NK-92 (cell line): ENCODE results near the gene NFX1.

Source experiments
- DNase-seq: peaks from one replicate; lab custom pipeline; 2025; ENCODE audit not compliant: unreplicated experiment; lab: John Stamatoyannopoulos, UW

NFX1 gene

GRCh38 chr9:33265211-33265865 is 25.0 kb upstream of the NFX1 start:
- DNase-seq: no peak

DNA sequence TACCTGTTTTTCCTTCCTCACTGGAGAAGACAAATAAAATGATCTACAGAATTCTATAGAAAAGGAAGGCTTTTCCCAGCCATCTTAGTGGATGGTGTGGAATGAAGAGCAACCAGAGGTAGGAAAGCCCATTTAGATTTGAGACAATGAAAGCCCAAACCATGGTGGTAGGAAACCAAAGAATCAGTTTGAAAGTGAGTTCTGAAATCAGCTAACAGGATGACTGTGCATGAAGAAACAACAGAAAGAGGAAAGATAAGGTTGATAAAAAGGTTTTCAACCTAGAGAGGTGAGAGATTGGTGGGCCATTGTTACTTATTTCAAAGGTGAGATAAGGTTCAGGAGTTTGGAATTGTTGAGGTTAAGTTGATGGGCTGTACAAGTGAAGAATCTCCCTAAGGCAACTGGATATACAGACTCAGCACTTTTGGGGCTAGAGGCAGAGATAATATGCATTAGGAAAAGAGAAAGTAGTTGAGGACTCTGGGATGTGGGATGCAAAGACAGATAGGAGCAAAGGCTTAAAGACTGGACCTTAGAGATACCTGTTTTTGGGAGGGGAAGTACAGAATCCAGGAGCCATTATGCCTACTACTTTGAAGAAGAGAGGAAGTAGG is 23.1 kb upstream of the NFX1 start:
- no peak for DNase-seq

DNA sequence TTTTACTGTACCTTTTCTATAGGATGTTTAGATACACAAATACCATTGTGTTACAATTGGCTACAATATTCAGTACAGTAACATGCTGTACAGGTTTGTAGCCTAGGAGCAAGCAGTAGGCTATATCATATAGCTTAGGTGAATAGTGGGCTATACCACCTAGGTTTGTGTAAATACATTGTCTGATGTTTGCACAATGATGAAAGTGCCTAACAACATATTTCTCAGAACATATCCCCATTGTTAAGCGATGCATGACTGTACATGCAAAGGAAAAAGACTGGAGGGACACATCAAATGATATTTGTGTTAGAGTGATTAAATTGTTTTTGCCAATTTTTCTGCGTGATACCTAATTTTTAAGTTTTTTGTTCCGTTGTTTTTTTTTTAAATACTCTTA is 20.2 kb upstream of the NFX1 start:
- no peak for DNase-seq

DNA sequence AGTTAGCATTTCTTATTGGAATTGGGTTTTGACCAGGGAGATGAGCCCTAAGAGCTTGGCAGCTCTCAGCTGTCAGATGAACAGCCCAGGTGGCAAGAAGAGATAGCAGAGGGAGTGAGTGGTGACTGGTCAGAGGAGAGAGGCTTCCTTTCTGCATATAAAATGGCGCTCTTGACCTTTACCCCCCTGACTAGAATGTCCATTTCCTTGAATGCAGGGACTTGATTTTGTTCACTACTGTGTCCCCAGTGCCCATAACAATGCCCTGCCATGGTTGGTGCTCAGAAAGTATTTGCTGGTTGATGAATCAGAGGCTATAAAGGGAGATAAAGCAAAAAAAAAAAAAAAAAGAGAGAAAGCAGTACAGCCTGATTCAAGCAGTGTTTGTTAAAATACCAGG is 18.3 kb upstream of the NFX1 start:
- no peak for DNase-seq

DNA sequence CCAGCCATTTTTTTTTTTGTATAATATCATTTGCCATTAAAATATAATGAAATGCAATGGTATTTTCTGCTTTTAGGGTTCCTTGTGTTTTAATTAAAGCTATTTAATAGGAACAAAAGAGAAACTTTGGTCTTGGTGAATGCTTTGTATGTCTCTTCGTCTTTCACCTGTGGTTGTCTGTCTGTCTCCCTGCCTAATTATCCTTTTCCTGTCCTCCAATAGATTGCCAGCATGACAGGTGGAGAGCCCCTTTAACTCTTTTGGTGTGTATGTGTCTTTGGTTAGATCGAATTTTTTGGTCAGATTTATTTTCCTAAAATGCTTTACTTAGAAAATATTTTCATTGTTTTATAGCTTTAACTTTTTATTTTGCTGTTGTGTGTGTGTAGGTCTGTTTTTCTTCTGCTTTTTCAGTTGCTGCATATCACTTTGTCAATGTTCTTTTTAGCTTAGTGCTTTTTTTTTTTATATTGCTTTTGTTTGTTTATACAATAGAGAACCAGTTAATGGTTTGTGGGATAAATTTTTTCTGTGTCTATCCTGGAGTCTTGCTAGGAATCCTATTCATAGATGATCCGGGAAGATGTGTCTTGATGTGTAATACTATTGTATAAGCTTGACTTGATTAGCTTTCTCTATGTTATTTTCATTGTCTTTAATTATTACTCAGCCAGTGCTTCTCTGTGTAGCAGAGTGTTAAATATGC is 16.9 kb upstream of the NFX1 start:
- no peak for DNase-seq

DNA sequence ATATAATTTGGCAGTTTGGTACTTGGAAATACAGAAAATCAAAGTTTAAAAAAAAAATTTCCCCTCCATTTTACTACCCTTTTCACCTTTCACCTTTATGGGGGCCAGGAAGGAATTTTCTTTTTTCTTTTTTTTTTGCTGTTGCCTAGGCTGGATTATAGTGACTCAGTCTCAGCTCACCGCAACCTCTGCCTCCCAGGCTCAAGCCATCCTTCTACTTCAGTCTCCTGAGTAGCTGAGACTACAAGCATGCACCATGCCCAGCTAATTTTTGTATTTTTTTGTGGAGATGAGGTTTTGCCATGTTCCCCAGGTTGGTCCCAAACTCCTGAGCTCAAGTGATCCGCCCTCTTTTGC is 16.4 kb upstream of the NFX1 start:
- DNase-seq: no peak

DNA sequence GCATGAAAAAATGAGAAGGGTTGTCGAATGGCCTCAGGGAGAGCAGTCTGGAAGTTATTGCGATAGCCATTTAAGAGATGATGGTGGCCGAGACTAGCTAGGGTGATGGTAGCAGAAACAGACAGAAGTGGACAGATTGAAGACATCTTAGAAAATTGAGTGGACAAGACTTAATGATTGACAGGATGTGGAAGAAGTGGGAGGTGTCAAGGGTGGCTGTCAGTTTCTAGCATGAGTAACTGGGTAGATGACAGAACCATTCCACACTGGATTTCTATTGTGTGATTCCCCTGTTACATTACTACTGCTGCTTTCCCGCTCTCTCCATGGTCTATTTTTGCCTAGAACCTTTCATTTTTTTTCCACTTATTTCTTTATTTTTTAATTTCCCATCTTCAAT is 12.8 kb upstream of the NFX1 start:
- no peak for DNase-seq

- DNase-seq: no peak
Observed at GRCh38 chr9:33285502-33285901, 4.8 kb upstream of the NFX1 start.

DNA sequence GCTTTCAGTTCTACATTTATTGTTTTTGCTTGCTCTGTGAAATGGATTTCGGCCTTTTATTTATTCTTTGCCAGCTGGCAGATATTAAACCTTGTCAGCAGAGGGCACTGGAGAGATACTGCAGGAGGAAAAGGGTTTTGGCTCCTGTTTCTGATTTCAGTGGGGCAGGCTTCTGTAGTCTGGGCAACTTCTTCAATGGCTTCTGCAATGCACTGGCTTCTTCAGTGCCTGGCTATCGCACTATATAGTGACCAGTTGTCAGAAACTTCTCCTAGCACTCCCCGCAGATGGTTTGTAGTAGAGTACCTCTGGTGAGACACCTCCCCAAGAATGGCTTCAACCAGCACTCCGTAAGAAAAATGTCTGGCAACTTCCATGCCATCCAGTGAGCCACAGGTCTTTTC is 3.2 kb upstream of the NFX1 start:
- DNase-seq: no peak

GRCh38 chr9:33288235-33288634 is 2.1 kb upstream of the NFX1 start:
- DNase-seq: no peak

DNA sequence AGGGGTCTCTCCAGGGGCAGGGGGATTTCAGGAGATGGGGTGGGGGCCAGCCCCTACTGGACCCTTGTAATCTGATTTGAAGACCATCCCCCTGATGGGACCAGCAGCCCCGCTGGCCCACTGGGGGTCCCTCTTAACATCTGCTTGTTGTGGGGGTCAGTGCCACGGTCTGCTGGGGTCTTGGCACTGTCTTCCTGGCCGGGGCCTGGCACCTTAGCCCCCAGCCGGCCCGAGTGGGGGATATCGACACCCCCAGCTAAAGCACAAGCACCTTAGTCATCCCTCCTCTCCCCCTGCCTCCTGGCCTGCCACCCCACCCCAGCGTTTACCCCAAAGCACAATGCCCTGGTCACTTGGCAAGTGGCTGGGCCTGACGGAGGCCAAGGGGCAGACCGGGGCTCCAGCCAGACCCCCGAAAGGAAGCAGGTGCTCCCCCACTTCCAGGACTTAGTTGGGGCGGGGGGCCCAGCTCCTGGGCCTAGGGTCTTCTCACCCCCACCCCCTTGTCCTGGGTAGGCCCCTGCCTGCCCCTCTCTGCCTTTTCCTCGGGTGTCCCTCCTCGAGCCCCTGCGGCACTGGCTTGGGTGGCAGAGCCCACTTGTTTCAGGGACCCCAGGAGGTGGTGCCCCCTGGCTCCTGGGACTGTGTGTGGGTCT is 1.4 kb upstream of the NFX1 start:
- no peak for DNase-seq

- DNase-seq: no peak
Observed at GRCh38 chr9:33289496-33289895, 820 bp upstream of the NFX1 start.

- no peak for DNase-seq
Observed at GRCh38 chr9:33289936-33290246, 425 bp upstream of the NFX1 start.

- DNase-seq: no peak
Observed at GRCh38 chr9:33291031-33291397, 698 bp downstream of the NFX1 start.

- no peak for DNase-seq
Observed at GRCh38 chr9:33291901-33292300, 1.6 kb downstream of the NFX1 start.

DNA sequence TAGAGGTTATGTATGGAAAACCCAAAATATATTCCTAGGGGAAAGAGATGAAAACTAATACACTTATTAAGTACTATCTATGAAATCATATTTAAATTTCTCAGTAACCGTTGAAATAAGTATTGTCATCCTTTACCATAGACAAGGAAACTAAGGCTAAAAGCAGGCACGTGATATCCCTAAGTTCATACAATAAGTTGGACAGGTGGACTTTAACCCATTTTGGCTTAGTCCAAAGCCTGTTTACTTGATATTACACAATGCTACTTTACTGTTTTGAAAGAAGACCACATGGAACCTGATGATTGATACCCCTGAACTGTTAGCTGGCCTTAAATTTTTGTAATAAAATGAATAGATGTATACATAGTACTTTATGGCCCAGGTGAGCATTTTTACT is 3.5 kb downstream of the NFX1 start:
- no peak for DNase-seq

- DNase-seq: no peak
Observed at GRCh38 chr9:33294670-33295432, 4.5 kb downstream of the NFX1 start.

DNA sequence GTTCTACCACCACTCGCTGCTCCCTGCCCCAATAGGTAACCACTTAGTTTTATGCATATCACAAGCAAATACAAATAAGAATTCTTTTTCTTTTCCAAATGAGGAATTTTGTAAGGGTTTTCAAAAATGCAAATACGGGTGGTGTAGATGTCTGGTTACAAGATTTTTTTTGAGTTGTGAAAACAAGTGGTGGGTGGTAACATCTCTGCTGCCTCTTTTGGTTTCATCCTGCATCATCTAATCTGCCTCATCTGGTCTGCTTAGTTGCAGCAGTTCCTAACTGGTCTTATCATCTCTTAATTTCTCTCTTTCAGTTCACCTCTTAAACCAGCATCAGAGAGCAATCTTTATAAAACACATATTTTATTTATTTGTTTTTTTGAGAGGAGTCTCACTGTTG is 5.3 kb downstream of the NFX1 start:
- DNase-seq: no peak

GRCh38 chr9:33297432-33297831 is 7.1 kb downstream of the NFX1 start:
- no peak for DNase-seq

GRCh38 chr9:33300546-33300945 is 10.2 kb downstream of the NFX1 start:
- DNase-seq: no peak

- no peak for DNase-seq
Observed at GRCh38 chr9:33304362-33304761, 14.0 kb downstream of the NFX1 start.

DNA sequence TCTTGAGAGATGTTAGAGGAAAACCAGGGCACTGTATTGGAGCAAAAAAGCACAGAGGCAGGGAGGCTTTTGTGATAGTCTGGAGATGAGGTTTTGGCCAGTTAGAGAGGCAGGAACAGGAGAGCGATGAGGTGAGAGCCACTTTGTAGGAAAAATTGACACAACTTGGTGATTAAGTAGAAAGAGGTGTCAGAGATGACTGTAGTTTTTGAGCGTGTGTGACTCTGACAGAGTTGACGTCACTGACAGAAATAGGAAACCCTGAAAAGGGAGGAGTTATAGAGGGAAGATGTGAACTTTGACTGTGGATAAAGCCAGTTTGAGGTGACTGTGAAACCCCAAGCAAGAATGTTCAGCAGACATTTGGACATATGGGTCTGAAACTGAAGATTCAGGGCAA is 15.7 kb downstream of the NFX1 start:
- no peak for DNase-seq
